ENCODE measurements around the gene ZNF431. TPM values are rescaled to one million over a fixed set of nuclear protein-coding genes. Genes with fewer than 3 reads are reported as not detected.
A peak's percentile ranks its signal among the peaks of the same experiment; 100 is the strongest.

The ZNF431 gene
- total RNA-seq, 1 donor from 2014 or later, result 30.4 TPM

GRCh38 chr19:21127001-21127400, 14.8 kb upstream of the ZNF431 start:
- Mint-ChIP-seq H3K9me3 (peaks cover 2% of the 10 kb centered on the region), H3K4me1 (peaks cover 17% of the 10 kb centered on the region), H3K4me3 (no peak overlapping the region), H3K27ac (ENCODE audit: unreplicated experiment) (peak overlapping the region; percentile 23), H3K27me3 (ENCODE audit: low read depth) (no peaks in the 10 kb centered on the region), H3K36me3 (ENCODE audit: low read depth) (peaks cover 25% of the 10 kb centered on the region)
- no peak for TF ChIP-seq CTCF (conservative IDR thresholded peaks at IDR 0.05)
- no peak for DNase-seq (ENCODE audit: low read depth, low spot score)

- no peak overlapping the region for H3K4me3 Mint-ChIP-seq
- peaks cover 2% of the 10 kb centered on the region for H3K9me3 Mint-ChIP-seq
- no peak for TF ChIP-seq CTCF (conservative IDR thresholded peaks at IDR 0.05)
- no peak for DNase-seq (ENCODE audit: low read depth, low spot score)
- H3K36me3 Mint-ChIP-seq (ENCODE audit: low read depth), result peaks cover 16% of the 10 kb centered on the region
- H3K4me1 Mint-ChIP-seq, result peaks cover 17% of the 10 kb centered on the region
- no peaks in the 10 kb centered on the region for H3K27me3 Mint-ChIP-seq (ENCODE audit: low read depth)
- H3K27ac Mint-ChIP-seq (ENCODE audit: unreplicated experiment), result no peak overlapping the region
Observed at GRCh38 chr19:21127898-21128297, 13.9 kb upstream of the ZNF431 start.

GRCh38 chr19:21128901-21129698, 12.7 kb upstream of the ZNF431 start:
- DNase-seq (ENCODE audit: low read depth, low spot score), result no peak
- Mint-ChIP-seq H3K4me3 (no peak overlapping the region), H3K27ac (ENCODE audit: unreplicated experiment) (no peak overlapping the region), H3K4me1 (peaks cover 17% of the 10 kb centered on the region), H3K9me3 (peaks cover 2% of the 10 kb centered on the region), H3K27me3 (ENCODE audit: low read depth) (no peaks in the 10 kb centered on the region), H3K36me3 (ENCODE audit: low read depth) (peaks cover 16% of the 10 kb centered on the region)
- TF ChIP-seq CTCF (conservative IDR thresholded peaks at IDR 0.05), result no peak

GRCh38 chr19:21130097-21130775, 11.6 kb upstream of the ZNF431 start:
- H3K36me3 Mint-ChIP-seq (ENCODE audit: low read depth), result peaks cover 15% of the 10 kb centered on the region
- H3K4me1 Mint-ChIP-seq, result peaks cover 17% of the 10 kb centered on the region
- no peak overlapping the region for H3K27ac Mint-ChIP-seq (ENCODE audit: unreplicated experiment)
- H3K27me3 Mint-ChIP-seq (ENCODE audit: low read depth), result no peaks in the 10 kb centered on the region
- no peak for TF ChIP-seq CTCF (conservative IDR thresholded peaks at IDR 0.05)
- H3K9me3 Mint-ChIP-seq, result peaks cover 2% of the 10 kb centered on the region
- H3K4me3 Mint-ChIP-seq, result no peak overlapping the region
- no peak for DNase-seq (ENCODE audit: low read depth, low spot score)

- no peaks in the 10 kb centered on the region for H3K27me3 Mint-ChIP-seq (ENCODE audit: low read depth)
- DNase-seq (ENCODE audit: low read depth, low spot score), result no peak
- peaks cover 12% of the 10 kb centered on the region for H3K4me1 Mint-ChIP-seq
- no peak overlapping the region for H3K27ac Mint-ChIP-seq (ENCODE audit: unreplicated experiment)
- no peak overlapping the region for H3K4me3 Mint-ChIP-seq
- no peaks in the 10 kb centered on the region for H3K36me3 Mint-ChIP-seq (ENCODE audit: low read depth)
- H3K9me3 Mint-ChIP-seq, result no peaks in the 10 kb centered on the region
- no peak for TF ChIP-seq CTCF (conservative IDR thresholded peaks at IDR 0.05)
Observed at GRCh38 chr19:21133633-21134032, 8.2 kb upstream of the ZNF431 start.

All from neural crest cell (in vitro differentiated cells).